Kidney tubule cell (primary cell): ENCODE data around the gene TBL1XR1.
A peak's percentile ranks its signal among the peaks of the same experiment; 100 is the strongest.
"Not testable (repeated sequence)": the region's sequence is repeated elsewhere in the genome, so short reads cannot be mapped to it uniquely, and the experiment has no call there.

Experiments used
- DNase-seq: peaks from one replicate; pipeline ENCODE4 v3.0.0-alpha.2; 2018; ENCODE audit warnings: low spot score

Gene TBL1XR1

GRCh38 chr3:177181418-177181817, 15.9 kb downstream of the TBL1XR1 start:
- no peak for DNase-seq

- no peak for DNase-seq
These were observed 16.8 kb downstream of the TBL1XR1 start for GRCh38 chr3:177180506-177180905.

DNA sequence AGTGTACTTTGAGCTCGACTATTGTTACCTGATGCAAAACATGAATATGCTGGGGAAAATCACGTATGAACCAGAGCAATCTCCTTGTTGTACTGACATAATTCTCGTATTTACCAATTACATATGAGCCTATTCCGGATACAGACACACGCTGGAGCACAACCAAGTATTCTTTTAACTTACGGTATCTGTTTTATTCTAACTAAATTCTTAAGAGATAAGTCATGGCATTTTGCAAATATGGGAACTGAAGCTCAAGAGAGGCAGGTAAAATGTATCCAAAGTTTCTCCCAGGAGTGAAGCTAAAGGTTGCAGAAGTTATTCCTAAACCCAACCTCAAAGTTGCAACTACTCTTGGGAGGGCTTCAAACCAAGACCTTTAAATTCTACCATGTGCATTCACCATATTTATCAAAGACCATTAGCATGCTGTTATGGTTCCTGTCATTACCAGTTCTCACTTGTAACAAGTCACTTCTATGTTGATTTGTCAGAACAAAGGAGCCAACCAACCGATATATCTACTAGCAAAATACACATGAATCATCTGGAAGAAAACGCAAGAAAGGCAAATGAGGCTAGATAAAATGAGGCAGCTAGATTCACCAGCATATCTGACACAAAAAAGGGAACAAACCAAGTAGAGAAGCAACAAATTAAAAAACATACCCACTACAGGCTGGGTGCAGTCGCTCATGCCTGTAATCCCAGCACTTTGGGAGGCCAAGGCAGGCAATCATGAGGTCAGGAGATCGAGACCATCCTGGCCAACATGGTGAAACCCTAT, 17.8 kb downstream of the TBL1XR1 start:
- peak; percentile 66 for DNase-seq

DNA sequence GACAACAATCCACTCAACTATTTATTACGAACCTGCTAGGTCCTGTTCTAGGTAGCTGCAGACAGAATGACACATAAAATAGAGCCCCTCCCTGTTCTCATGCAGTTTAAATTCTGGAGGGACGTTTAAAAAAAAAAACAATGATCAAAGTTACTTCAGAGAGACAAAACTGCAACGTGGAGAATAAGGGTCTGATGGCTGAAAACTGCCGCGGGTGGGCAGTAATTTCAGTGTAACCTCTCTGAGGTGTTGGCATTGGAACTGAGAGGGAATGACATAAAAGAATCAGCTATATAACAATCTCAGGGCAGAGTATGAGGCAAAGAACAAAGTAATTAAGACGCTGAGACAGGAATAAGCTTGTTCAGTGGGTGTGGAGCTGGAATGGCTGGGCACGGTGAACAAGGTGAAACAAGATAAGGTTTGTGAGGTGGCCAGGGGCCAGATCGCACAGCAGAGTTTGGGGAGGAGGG, 19.5 kb downstream of the TBL1XR1 start:
- no peak for DNase-seq

DNA sequence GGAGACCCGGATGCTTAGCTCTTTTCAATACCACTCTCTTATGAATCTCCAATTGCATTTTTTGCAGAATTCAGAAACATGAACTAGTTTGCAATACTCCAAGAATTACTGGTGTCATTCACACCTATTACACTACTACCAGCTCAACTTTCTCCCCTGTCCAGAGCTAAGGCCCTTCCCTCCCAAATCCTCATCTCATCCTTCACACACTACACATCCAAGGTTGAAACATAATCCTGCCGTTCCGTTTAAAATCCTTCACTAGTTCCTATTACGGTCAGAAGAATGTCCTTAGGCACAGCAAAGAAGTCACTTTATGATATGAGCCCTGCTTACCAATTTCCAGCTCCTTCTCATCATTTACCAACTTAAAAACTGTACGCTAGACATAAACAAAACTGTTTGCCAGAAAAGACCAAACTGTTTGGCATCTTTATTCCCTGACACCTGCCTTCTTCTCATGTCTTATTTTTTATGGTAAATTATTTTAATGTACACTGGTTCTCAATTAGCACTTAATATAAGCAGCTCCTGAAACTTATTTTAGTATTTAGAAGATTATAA, 22.6 kb downstream of the TBL1XR1 start:
- DNase-seq: no peak

- DNase-seq: no peak
These were observed 27.2 kb downstream of the TBL1XR1 start for GRCh38 chr3:177169936-177170722.

GRCh38 chr3:177168431-177168830, 28.9 kb downstream of the TBL1XR1 start:
- no peak for DNase-seq

DNA sequence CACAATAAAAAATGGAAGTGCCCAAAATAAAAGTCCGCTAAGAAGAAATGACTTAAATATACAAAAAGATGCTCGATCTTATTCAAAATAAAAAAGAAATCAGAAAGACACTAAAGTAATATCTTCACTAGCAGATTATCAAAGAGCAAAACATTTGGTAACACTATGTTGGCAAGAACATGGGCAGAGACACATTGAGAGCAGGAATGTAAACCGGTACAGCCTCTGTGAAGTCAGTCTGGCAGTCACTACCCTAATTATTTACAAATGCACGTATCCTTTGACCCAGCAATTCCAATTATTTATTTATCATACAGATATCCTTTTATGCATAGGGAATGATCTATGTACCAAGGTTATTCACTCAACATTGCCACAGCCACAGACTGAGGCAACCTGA, 34.5 kb downstream of the TBL1XR1 start:
- no peak for DNase-seq

GRCh38 chr3:177161603-177162002, 35.7 kb downstream of the TBL1XR1 start:
- not testable (repeated sequence) for DNase-seq

GRCh38 chr3:177158461-177158860, 38.8 kb downstream of the TBL1XR1 start:
- DNase-seq: no peak

DNA sequence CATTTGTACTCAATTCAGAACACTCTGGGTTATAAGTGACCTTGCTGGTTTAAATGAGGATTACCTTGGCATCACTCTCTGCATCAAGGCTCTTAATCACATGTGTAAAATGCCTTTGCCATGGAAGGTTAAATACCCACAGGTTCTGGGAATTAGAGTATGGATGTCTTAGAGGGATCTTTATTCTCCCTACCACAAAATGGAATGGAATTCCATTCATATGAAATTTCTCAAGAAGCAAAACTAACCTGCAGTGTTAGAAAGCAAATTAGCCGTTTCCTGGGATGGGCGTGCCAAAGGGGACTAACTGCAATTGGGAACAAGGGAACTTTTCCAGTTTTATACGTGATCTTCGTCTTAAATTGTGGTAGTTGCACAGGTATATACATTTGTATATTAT, 39.8 kb downstream of the TBL1XR1 start:
- DNase-seq: no peak

GRCh38 chr3:177154733-177155132, 42.5 kb downstream of the TBL1XR1 start:
- DNase-seq: no peak

DNA sequence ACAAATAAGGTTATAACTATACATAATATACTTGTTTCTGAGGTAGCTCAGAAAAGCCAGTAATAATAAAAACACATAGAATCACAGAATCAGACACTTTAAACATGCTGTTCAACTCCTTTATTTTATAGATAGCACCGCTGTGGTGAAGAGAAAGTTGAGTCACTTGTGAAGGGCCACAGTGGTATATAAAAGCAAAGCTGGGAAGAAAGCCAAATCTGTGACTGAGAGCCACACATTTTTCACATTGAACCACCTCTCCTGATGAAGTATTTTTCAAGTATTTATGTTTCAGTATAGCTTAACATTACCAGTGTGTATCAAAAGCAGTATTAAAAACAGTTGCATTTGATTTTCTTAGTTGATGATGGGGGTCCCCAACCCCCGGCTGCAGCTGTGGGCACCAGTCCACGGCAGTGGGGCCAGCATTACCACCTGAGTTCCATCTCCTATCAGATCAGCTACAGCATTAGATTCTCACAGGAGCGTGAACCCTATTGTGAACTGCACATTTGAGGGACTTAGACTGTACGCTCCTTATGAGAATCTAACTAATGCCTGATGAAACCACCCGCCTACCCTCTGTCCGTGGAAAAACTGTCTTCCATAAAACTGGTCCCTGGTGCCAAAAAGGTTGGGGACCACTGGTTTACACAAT, 46.2 kb downstream of the TBL1XR1 start:
- peak; percentile 81 for DNase-seq

GRCh38 chr3:177150218-177150916, 46.9 kb downstream of the TBL1XR1 start:
- peak; percentile 39 for DNase-seq

DNA sequence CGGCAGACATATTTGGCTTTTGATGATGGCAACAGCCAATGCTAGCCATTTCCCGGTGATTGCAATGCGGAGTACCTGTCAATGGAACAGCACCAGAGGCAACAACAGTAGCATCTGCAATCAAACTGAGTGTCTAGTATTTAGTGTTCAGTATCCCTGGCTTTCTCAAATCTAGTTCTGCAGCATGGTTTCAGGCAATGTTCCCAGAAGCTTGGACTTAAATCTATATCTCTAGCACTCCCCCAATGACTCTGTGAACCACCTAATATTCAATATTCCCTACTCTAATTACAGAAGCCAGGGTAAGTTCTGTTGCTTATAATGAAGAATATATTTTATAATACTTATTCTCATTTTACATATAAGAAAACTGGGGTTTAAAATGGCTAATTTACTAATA, 48.2 kb downstream of the TBL1XR1 start:
- DNase-seq: no peak

GRCh38 chr3:177147790-177148189, 49.5 kb downstream of the TBL1XR1 start:
- no peak for DNase-seq

GRCh38 chr3:177146646-177147045, 50.6 kb downstream of the TBL1XR1 start:
- no peak for DNase-seq

GRCh38 chr3:177145954-177146353, 51.3 kb downstream of the TBL1XR1 start:
- DNase-seq: no peak

- DNase-seq: no peak
These were observed 51.9 kb downstream of the TBL1XR1 start for GRCh38 chr3:177145381-177145780.

DNA sequence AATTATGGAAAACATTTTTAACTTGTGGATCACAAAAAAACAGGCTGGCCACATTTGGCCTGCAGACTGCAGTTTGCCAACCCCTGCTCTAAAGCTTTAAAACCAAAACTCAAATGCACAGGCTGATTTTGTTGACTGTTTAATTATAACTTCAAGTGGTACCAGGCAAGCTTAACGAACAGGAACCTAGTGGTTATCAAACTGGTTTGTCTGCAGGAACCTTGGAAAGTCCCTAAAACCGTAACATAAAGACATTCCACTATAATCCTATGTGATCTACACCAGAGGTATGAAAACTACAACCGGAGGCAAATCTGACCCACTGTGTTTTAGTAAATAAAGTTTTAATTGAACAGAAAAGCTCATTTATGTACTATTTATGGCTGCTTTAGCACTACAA, 52.4 kb downstream of the TBL1XR1 start:
- peak; percentile 27 for DNase-seq

DNA sequence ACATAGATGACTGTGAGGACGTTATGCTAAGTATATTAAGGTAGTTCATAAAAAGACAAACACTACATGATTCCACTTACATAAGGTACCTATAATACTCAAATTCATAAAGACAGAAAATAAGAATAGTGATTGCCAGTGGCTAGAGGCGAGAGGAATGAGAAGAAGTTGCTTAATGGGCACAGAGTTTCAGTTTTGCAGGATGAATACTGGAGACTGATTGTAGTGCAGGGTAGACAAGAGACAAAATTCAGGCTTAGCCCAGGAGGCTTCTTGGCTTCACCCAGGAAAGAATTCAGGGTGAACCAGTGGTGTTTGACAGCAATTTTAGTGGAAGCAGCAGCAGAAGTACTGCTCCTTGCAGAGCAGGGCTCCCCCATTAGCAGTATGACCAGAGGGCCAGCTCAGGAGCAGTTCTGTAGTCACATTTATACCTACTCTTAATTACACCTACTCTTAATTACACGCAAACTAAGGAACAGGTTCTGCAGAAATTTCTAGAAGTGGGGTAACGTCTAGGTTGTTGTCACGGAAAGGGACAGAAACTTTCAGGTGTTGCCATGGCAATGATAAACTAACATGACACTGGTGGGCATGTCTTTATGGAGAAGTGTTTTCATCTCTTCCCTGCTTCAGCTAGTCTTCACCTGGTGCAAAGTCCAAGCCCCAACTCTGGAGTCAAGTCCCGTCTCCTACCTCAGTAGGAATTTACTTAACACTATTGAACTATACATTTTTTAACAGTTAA, 55.2 kb downstream of the TBL1XR1 start:
- DNase-seq: no peak
